ENCODE measurements around the gene SERINC2. TPM values are rescaled to one million over a fixed set of nuclear protein-coding genes. Genes with fewer than 3 reads are reported as not detected.
A peak's percentile ranks its signal among the peaks of the same experiment; 100 is the strongest.

The SERINC2 gene
- total and polyA plus RNA-seq, 2 experiments from 2014 or later: 8.1 to 14.7 TPM

DNA sequence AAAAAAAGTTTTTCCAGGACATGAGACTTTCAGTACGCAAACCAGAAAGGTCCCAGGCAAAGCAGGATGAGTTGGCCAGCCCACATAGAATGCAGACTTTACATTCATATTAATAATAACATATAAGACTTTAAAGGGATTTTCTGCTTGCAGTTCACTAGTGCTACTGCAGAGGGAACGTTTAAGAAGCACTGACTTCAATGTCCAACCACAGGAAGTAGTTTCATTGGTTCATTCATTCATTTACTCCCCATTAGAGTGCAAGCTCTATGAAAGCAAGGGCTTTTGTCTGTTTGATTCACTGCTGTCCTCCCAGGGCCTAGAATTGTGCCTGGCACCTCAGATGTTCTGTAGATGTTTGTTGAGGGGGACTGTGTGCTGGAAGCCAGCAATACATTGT lies 11.8 kb upstream of the SERINC2 start:
- no peaks in the 10 kb centered on the region for H3K36me3 ChIP-seq
- peak in 1 of 2 donors; percentile 26 for DNase-seq (ENCODE audit: low read depth in 1 of 2, low spot score in 1 of 2)
- no peaks in the 10 kb centered on the region for H3K9me3 ChIP-seq (ENCODE audit: low read depth)
- no peaks in the 10 kb centered on the region for H3K27me3 ChIP-seq
- TF ChIP-seq, protein P1, sequence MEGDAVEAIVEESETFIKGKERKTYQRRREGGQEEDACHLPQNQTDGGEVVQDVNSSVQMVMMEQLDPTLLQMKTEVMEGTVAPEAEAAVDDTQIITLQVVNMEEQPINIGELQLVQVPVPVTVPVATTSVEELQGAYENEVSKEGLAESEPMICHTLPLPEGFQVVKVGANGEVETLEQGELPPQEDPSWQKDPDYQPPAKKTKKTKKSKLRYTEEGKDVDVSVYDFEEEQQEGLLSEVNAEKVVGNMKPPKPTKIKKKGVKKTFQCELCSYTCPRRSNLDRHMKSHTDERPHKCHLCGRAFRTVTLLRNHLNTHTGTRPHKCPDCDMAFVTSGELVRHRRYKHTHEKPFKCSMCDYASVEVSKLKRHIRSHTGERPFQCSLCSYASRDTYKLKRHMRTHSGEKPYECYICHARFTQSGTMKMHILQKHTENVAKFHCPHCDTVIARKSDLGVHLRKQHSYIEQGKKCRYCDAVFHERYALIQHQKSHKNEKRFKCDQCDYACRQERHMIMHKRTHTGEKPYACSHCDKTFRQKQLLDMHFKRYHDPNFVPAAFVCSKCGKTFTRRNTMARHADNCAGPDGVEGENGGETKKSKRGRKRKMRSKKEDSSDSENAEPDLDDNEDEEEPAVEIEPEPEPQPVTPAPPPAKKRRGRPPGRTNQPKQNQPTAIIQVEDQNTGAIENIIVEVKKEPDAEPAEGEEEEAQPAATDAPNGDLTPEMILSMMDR (IDR thresholded peaks at IDR 0.05; ENCODE audit: low read depth, low read length): no peak
- H3K4me3 ChIP-seq: no peak overlapping the region
- no peaks in the 10 kb centered on the region for H3K4me1 ChIP-seq (ENCODE audit: low read depth)
- H3K27ac ChIP-seq: no peak overlapping the region

- H3K27me3 ChIP-seq: peaks cover 3% of the 10 kb centered on the region
- TF ChIP-seq, protein P1 (IDR thresholded peaks at IDR 0.05; ENCODE audit: low read depth, low read length): no peak
- no peak overlapping the region for H3K27ac ChIP-seq
- no peaks in the 10 kb centered on the region for H3K36me3 ChIP-seq
- no peaks in the 10 kb centered on the region for H3K9me3 ChIP-seq (ENCODE audit: low read depth)
- no peaks in the 10 kb centered on the region for H3K4me1 ChIP-seq (ENCODE audit: low read depth)
- no peak for DNase-seq (ENCODE audit: low read depth in 1 of 2, low spot score in 1 of 2)
- H3K4me3 ChIP-seq: no peak overlapping the region
Observed at GRCh38 chr1:31405578-31406245, 7.3 kb upstream of the SERINC2 start.

DNA sequence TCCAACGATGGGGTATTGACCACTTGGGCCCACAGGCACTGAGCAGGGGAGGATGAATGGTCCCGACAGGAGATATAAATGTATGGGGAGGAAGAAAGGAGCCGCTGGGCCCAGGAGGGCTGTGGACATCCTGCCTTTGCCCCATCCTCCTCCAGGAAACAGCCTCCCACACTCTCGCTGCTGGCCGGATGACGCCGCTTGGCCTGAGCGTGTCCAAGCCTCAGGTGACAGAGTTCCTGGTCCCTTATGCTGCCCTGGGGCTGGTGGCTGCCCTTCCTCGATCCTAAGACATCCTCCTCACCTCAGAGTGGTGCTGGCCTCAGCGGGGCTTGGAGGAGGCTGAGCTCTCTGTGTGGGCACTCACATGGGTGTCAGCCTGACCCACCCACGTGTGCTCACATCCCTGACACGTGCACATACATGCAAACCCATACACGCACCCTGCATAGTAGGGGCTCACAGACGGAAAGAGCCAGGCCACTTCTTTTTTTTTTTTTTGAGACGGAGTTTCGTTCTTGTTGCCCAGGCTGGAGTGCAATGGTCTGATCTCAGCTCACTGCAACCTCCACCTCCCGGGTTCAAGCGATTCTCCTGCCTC lies 5.9 kb upstream of the SERINC2 start:
- Histone ChIP-seq H3K9me3 (ENCODE audit: low read depth) (no peaks in the 10 kb centered on the region), H3K27me3 (peaks cover 17% of the 10 kb centered on the region), H3K4me1 (ENCODE audit: low read depth) (no peaks in the 10 kb centered on the region), H3K36me3 (no peaks in the 10 kb centered on the region), H3K4me3 (no peak overlapping the region), H3K27ac (no peak overlapping the region)
- TF ChIP-seq, protein P1 (IDR thresholded peaks at IDR 0.05; ENCODE audit: low read depth, low read length): no peak
- peak in 1 of 2 donors; percentile 21 for DNase-seq (ENCODE audit: low read depth in 1 of 2, low spot score in 1 of 2)

- peaks cover 31% of the 10 kb centered on the region for H3K27me3 ChIP-seq
- H3K27ac ChIP-seq: no peak overlapping the region
- no peak for DNase-seq (ENCODE audit: low read depth in 1 of 2, low spot score in 1 of 2)
- H3K36me3 ChIP-seq: no peaks in the 10 kb centered on the region
- no peaks in the 10 kb centered on the region for H3K4me1 ChIP-seq (ENCODE audit: low read depth)
- H3K4me3 ChIP-seq: no peak overlapping the region
- H3K9me3 ChIP-seq (ENCODE audit: low read depth): no peaks in the 10 kb centered on the region
- TF ChIP-seq, protein P1 (IDR thresholded peaks at IDR 0.05; ENCODE audit: low read depth, low read length): no peak
Observed at GRCh38 chr1:31408788-31409318, 4.2 kb upstream of the SERINC2 start.

GRCh38 chr1:31409946-31410858 lies 2.8 kb upstream of the SERINC2 start:
- no peak overlapping the region for H3K27ac ChIP-seq
- peaks cover 34% of the 10 kb centered on the region for H3K27me3 ChIP-seq
- peak in 1 of 2 donors; percentile 25 for DNase-seq (ENCODE audit: low read depth in 1 of 2, low spot score in 1 of 2)
- H3K36me3 ChIP-seq: no peaks in the 10 kb centered on the region
- H3K4me1 ChIP-seq (ENCODE audit: low read depth): no peaks in the 10 kb centered on the region
- TF ChIP-seq, protein P1 (IDR thresholded peaks at IDR 0.05; ENCODE audit: low read depth, low read length): no peak
- no peak overlapping the region for H3K4me3 ChIP-seq
- no peaks in the 10 kb centered on the region for H3K9me3 ChIP-seq (ENCODE audit: low read depth)

Data from cardiac muscle cell (in vitro differentiated cells and primary cell).